GM20000 (cell line): ENCODE data around the gene PLA2G12A.
"Not testable (repeated sequence)": the region's sequence is repeated elsewhere in the genome, so short reads cannot be mapped to it uniquely, and the experiment has no call there.

Source experiments
- DNase-seq: peaks from one replicate; pipeline ENCODE4 v3.0.0; 2012; ENCODE audit warnings: low spot score
- CTCF ChIP-seq: IDR thresholded peaks from 2 replicates; pipeline ENCODE4 v1.5.1; 2012; ENCODE audit warnings: mild to moderate bottlenecking, control low read depth; ENCODE audit errors: extremely low read depth, missing control alignments

Gene PLA2G12A

GRCh38 chr4:109690690-109691410 lies 39.0 kb downstream of the PLA2G12A start:
- no peak for TF ChIP-seq CTCF
- no peak for DNase-seq

- no peak for TF ChIP-seq CTCF
- no peak for DNase-seq
Measured at GRCh38 chr4:109684727-109685126, 45.1 kb downstream of the PLA2G12A start.

GRCh38 chr4:109683621-109684253 lies 46.1 kb downstream of the PLA2G12A start:
- DNase-seq = no peak
- no peak for TF ChIP-seq CTCF

- no peak for TF ChIP-seq CTCF
- DNase-seq = no peak
Measured at GRCh38 chr4:109682875-109683274, 47.0 kb downstream of the PLA2G12A start.

GRCh38 chr4:109678925-109679324 lies 50.9 kb downstream of the PLA2G12A start:
- not testable (repeated sequence) for DNase-seq

- not testable (repeated sequence) for DNase-seq
Measured at GRCh38 chr4:109678472-109678871, 51.4 kb downstream of the PLA2G12A start.

GRCh38 chr4:109676886-109677285 lies 53.0 kb downstream of the PLA2G12A start:
- DNase-seq = no peak
- TF ChIP-seq CTCF = no peak

GRCh38 chr4:109675843-109676242 lies 54.0 kb downstream of the PLA2G12A start:
- no peak for DNase-seq
- TF ChIP-seq CTCF = no peak
